Effector memory CD8-positive, alpha-beta T cell (primary cell): ENCODE results near the gene TMC7.

Experiments used
- ATAC-seq: fragments of 150-1000 bp; cut with Tn5 transposase; replicated peaks from 2 replicates; pipeline ENCODE4 v1.10.0; 2021; ENCODE audit warnings: mild to moderate bottlenecking, moderate library complexity
- DNase-seq, 3 experiments: peaks; one replicate each; pipeline ENCODE4 v3.0.0; 2021
- H3K27ac Mint-ChIP-seq, 2 donors: one replicate each; pipeline ENCODE4 v1.8.0; 2022; ENCODE audit warnings: mild to moderate bottlenecking in 2 of 2, mixed read lengths in 2 of 2, moderate library complexity in 2 of 2
- H3K27me3 Mint-ChIP-seq, 2 donors: one replicate each; pipeline ENCODE4 v1.8.0; 2022; ENCODE audit warnings: mixed read lengths in 2 of 2
- H3K36me3 Mint-ChIP-seq: one replicate; pipeline ENCODE4 v1.8.0; 2022; ENCODE audit warnings: mild to moderate bottlenecking, moderate library complexity, mixed read lengths; ENCODE audit not compliant: insufficient read depth
- H3K4me1 Mint-ChIP-seq, 2 donors: one replicate each; pipeline ENCODE4 v1.8.0; 2022; ENCODE audit warnings: low read depth in 2 of 2, mixed read lengths in 2 of 2
- H3K4me3 Mint-ChIP-seq, 2 donors: one replicate each; pipeline ENCODE4 v1.8.0; 2022; ENCODE audit warnings: mild to moderate bottlenecking in 2 of 2, mixed read lengths in 2 of 2, moderate library complexity in 2 of 2
- H3K9me3 Mint-ChIP-seq, 2 donors: one replicate each; pipeline ENCODE4 v1.8.0; 2022; ENCODE audit warnings: mixed read lengths in 2 of 2

TMC7 gene

GRCh38 chr16:19110537-19111360, 127.0 kb downstream of the TMC7 start:
- Mint-ChIP-seq H3K9me3 (no peaks in the 10 kb centered on the region), H3K4me1 (peaks cover 0 to 3% of the 10 kb centered on the region in 2 donors), H3K36me3 (peaks cover 3% of the 10 kb centered on the region), H3K27ac (no peak overlapping the region), H3K4me3 (no peak overlapping the region), H3K27me3 (peaks cover 14 to 45% of the 10 kb centered on the region in 2 donors)
- ATAC-seq (no peak), DNase-seq (no peak)

- Mint-ChIP-seq H3K9me3 (no peaks in the 10 kb centered on the region), H3K4me3 (no peak overlapping the region), H3K27me3 (peaks cover 14 to 45% of the 10 kb centered on the region in 2 donors), H3K36me3 (peaks cover 3% of the 10 kb centered on the region), H3K4me1 (peaks cover 1 to 4% of the 10 kb centered on the region in 2 donors), H3K27ac (no peak overlapping the region)
- DNase-seq (no peak), ATAC-seq (no peak)
These were observed 128.3 kb downstream of the TMC7 start for GRCh38 chr16:19112099-19112407.
